Measurements from ENCODE around the gene COX6B1. TPM values are rescaled to one million over a fixed set of nuclear protein-coding genes. Genes with fewer than 3 reads are reported as not detected.
"Not testable (repeated sequence)": the region's sequence is repeated elsewhere in the genome, so short reads cannot be mapped to it uniquely, and the experiment has no call there.

COX6B1 gene
- polyA plus RNA-seq, 1 of the 3 experiments (the other 2 are of a cell fraction), result 826 TPM

DNA sequence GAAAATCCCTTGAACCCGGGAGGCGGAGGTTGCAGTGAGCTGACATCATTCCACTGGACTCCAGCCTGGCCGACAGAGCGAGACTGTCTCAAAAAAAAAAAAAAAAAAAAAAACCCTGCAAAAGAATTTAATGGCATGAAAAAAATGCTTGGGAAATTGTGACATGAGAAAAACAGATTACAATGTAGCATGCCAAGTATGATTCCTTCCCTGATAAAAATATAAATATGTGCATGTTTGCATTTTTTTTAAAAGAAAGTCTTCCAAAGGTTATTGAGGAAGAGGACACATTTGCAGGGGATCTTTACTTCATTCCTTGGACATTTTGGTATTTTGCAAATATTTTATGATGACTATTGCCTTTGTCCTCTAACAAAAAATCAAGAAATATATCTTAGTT is 41.7 kb downstream of the COX6B1 start:
- POLR2A ChIA-PET, result no interaction called here
- H3K79me2 ChIP-seq (ENCODE audit: insufficient read depth), result no peaks in the 10 kb centered on the region
- TF ChIP-seq RXRA (IDR thresholded peaks at IDR 0.05; ENCODE audit: borderline replicate concordance, low read depth) (no peak), JUND (IDR thresholded peaks at IDR 0.05) (no peak), YY1 (IDR thresholded peaks at IDR 0.05; ENCODE audit: low read depth) (no peak), TEAD4 (IDR thresholded peaks at IDR 0.05; ENCODE audit: borderline replicate concordance, insufficient read depth) (no peak), EZH2phosphoT487 (IDR thresholded peaks at IDR 0.05; ENCODE audit: borderline replicate concordance, low read depth) (no peak), TCF12 (IDR thresholded peaks at IDR 0.05) (no peak), CHD2 (IDR thresholded peaks at IDR 0.05; ENCODE audit: low read length, partially characterized antibody) (no peak), NRF1 (IDR thresholded peaks at IDR 0.05; ENCODE audit: low read depth, low read length) (no peak), NFIC (IDR thresholded peaks at IDR 0.05; ENCODE audit: borderline replicate concordance) (no peak), FOXM1 (IDR thresholded peaks at IDR 0.05; ENCODE audit: low read depth) (no peak), POLR2AphosphoS5 (IDR thresholded peaks at IDR 0.05; ENCODE audit: low read depth, low read length) (no peak), MXI1 (IDR thresholded peaks at IDR 0.05; ENCODE audit: low read depth, low read length) (no peak), MEF2A (IDR thresholded peaks at IDR 0.05; ENCODE audit: borderline replicate concordance, low read depth) (no peak)
- TF ChIP-seq, protein P1, sequence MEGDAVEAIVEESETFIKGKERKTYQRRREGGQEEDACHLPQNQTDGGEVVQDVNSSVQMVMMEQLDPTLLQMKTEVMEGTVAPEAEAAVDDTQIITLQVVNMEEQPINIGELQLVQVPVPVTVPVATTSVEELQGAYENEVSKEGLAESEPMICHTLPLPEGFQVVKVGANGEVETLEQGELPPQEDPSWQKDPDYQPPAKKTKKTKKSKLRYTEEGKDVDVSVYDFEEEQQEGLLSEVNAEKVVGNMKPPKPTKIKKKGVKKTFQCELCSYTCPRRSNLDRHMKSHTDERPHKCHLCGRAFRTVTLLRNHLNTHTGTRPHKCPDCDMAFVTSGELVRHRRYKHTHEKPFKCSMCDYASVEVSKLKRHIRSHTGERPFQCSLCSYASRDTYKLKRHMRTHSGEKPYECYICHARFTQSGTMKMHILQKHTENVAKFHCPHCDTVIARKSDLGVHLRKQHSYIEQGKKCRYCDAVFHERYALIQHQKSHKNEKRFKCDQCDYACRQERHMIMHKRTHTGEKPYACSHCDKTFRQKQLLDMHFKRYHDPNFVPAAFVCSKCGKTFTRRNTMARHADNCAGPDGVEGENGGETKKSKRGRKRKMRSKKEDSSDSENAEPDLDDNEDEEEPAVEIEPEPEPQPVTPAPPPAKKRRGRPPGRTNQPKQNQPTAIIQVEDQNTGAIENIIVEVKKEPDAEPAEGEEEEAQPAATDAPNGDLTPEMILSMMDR (IDR thresholded peaks at IDR 0.05), result no peak
- TF ChIP-seq, protein P2, sequence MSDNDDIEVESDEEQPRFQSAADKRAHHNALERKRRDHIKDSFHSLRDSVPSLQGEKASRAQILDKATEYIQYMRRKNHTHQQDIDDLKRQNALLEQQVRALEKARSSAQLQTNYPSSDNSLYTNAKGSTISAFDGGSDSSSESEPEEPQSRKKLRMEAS (IDR thresholded peaks at IDR 0.05; ENCODE audit: low read depth), result no peak
- TF ChIP-seq, protein P3, sequence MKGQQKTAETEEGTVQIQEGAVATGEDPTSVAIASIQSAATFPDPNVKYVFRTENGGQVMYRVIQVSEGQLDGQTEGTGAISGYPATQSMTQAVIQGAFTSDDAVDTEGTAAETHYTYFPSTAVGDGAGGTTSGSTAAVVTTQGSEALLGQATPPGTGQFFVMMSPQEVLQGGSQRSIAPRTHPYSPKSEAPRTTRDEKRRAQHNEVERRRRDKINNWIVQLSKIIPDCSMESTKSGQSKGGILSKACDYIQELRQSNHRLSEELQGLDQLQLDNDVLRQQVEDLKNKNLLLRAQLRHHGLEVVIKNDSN (IDR thresholded peaks at IDR 0.05; ENCODE audit: borderline replicate concordance, low read depth), result no peak
- TF ChIP-seq, protein P4, sequence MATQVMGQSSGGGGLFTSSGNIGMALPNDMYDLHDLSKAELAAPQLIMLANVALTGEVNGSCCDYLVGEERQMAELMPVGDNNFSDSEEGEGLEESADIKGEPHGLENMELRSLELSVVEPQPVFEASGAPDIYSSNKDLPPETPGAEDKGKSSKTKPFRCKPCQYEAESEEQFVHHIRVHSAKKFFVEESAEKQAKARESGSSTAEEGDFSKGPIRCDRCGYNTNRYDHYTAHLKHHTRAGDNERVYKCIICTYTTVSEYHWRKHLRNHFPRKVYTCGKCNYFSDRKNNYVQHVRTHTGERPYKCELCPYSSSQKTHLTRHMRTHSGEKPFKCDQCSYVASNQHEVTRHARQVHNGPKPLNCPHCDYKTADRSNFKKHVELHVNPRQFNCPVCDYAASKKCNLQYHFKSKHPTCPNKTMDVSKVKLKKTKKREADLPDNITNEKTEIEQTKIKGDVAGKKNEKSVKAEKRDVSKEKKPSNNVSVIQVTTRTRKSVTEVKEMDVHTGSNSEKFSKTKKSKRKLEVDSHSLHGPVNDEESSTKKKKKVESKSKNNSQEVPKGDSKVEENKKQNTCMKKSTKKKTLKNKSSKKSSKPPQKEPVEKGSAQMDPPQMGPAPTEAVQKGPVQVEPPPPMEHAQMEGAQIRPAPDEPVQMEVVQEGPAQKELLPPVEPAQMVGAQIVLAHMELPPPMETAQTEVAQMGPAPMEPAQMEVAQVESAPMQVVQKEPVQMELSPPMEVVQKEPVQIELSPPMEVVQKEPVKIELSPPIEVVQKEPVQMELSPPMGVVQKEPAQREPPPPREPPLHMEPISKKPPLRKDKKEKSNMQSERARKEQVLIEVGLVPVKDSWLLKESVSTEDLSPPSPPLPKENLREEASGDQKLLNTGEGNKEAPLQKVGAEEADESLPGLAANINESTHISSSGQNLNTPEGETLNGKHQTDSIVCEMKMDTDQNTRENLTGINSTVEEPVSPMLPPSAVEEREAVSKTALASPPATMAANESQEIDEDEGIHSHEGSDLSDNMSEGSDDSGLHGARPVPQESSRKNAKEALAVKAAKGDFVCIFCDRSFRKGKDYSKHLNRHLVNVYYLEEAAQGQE (IDR thresholded peaks at IDR 0.05; ENCODE audit: low read depth, low read length), result no peak
- TF ChIP-seq, protein P5, sequence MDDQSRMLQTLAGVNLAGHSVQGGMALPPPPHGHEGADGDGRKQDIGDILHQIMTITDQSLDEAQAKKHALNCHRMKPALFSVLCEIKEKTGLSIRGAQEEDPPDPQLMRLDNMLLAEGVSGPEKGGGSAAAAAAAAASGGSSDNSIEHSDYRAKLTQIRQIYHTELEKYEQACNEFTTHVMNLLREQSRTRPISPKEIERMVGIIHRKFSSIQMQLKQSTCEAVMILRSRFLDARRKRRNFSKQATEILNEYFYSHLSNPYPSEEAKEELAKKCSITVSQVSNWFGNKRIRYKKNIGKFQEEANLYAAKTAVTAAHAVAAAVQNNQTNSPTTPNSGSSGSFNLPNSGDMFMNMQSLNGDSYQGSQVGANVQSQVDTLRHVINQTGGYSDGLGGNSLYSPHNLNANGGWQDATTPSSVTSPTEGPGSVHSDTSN (IDR thresholded peaks at IDR 0.05), result no peak
- H2AFZ ChIP-seq (ENCODE audit: low read depth), result peak overlapping the region; percentile 84; the same call in 1 of the 2 replicates
- peak overlapping the region in 1 of 2 experiments; percentile 39; a peak in 2 of 4 replicates for H3K4me3 ChIP-seq (ENCODE audit: low read depth in 2 of 2, low read length in 1 of 2)
- CTCF ChIA-PET, result no interaction called here
- H3K4me2 ChIP-seq, result peak overlapping the region; percentile 74
- no peaks in the 10 kb centered on the region for H3K9me3 ChIP-seq
- WGBS (ENCODE audit: low lambda C conversion rate), result 5% methylated on average over 4 of the region's 4 CpGs
- H3K27me3 ChIP-seq (ENCODE audit: insufficient read depth), result peaks cover 9% of the 10 kb centered on the region; the same call in 1 of the 2 replicates
- no peaks in the 10 kb centered on the region for H4K20me1 ChIP-seq (ENCODE audit: insufficient read depth)
- H3K9ac ChIP-seq, result no peak overlapping the region
- H3F3A ChIP-seq (replicated peaks; ENCODE audit: insufficient read depth), result peaks cover 11% of the 10 kb centered on the region
- no peaks in the 10 kb centered on the region for H3K9me2 ChIP-seq
- no peak for DNase-seq
- H3K36me3 ChIP-seq (replicated peaks in 1 of 2; ENCODE audit: control insufficient read depth in 1 of 2, insufficient read depth in 2 of 2, low read length in 1 of 2), result no peaks in the 10 kb centered on the region
- no peak overlapping the region for H3K27ac ChIP-seq (ENCODE audit: low read depth in 2 of 2, low read length in 1 of 2)
- no peaks in the 10 kb centered on the region for H3K4me1 ChIP-seq (ENCODE audit: control insufficient read depth in 1 of 2, insufficient read depth in 2 of 2, low read depth in 1 of 2, low read length in 1 of 2)

DNA sequence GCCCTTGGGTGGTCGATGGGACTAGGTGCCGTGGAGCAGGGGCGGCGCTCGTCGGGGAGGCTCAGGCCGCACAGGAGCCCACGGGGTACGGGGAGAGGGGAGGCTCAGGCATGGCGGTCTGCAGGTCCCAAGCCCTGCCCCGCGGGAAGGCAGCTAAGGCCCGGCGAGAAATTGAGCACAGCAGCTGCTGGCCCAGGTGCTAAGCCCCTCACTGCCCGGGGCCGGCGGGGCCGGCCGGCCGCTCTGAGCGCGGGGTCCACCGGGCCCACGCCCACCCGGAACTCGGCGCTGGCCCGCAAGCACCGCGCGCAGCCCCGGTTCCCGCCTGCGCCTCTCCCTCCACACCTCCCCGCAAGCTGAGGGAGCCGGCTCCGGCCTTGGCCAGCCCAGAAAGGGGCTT is 43.0 kb downstream of the COX6B1 start:
- H2AFZ ChIP-seq (ENCODE audit: low read depth); H3K9me2 ChIP-seq; H3K4me1 ChIP-seq (ENCODE audit: control insufficient read depth in 1 of 2, insufficient read depth in 2 of 2, low read depth in 1 of 2, low read length in 1 of 2); H3K4me2 ChIP-seq; H4K20me1 ChIP-seq (ENCODE audit: insufficient read depth); H3K79me2 ChIP-seq (ENCODE audit: insufficient read depth); H3K9me3 ChIP-seq; H3K27me3 ChIP-seq (ENCODE audit: insufficient read depth); H3K9ac ChIP-seq; DNase-seq; H3K27ac ChIP-seq (ENCODE audit: low read depth in 2 of 2, low read length in 1 of 2); POLR2A ChIA-PET; H3K36me3 ChIP-seq (replicated peaks in 1 of 2; ENCODE audit: control insufficient read depth in 1 of 2, insufficient read depth in 2 of 2, low read length in 1 of 2); H3K4me3 ChIP-seq (ENCODE audit: low read depth in 2 of 2, low read length in 1 of 2): not testable (repeated sequence)
- WGBS (ENCODE audit: low lambda C conversion rate), result 91% methylated on average over 28 of the region's 37 CpGs
- peaks cover 11% of the 10 kb centered on the region for H3F3A ChIP-seq (replicated peaks; ENCODE audit: insufficient read depth)
- CTCF ChIA-PET, result interaction anchor here (4.1 kb wide), 1 partner anchor 12 kb away, joined by 33 read pairs; the partner anchor contains the start of gene ZBTB32

Data from SK-N-SH (cell line).